Prostate gland (tissue), 2 donors: ENCODE data around the gene ZSCAN16. TPM values are rescaled to one million over a fixed set of nuclear protein-coding genes. Genes with fewer than 3 reads are reported as not detected.

ENCODE experiments used
- DNase-seq: peaks from one replicate; pipeline ENCODE4 v3.0.0-alpha.2; 2019; ENCODE audit warnings: low spot score
- H3K27ac ChIP-seq, 2 donors: fragments of 200-600 bp; sonication (generic); 2 replicates each; pipeline ENCODE4 v1.5.1; 2017 to 2019
- H3K27me3 ChIP-seq: fragments of 200-600 bp; sonication (generic); replicated peaks from 2 replicates; pipeline ENCODE4 v1.5.1; 2019; ENCODE audit not compliant: insufficient read depth
- H3K36me3 ChIP-seq, 2 donors: fragments of 200-600 bp; sonication (generic); 1 replicate in 1 of 2; 2 replicates in 1 of 2; pipeline versions ENCODE4 v1.5.1 to v1.8.1; 2017 to 2019
- H3K4me1 ChIP-seq: fragments of 200-600 bp; sonication (generic); replicated peaks from 2 replicates; pipeline ENCODE4 v1.5.1; 2019
- H3K4me3 ChIP-seq, 2 donors: fragments of 200-600 bp; sonication (generic); 2 replicates each; pipeline ENCODE4 v1.5.1; 2017 to 2019
- H3K9me3 ChIP-seq: fragments of 200-600 bp; sonication (generic); 2 replicates; pipeline ENCODE4 v1.5.1; 2017
- CTCF ChIP-seq, 4 experiments: fragments of 200-600 bp in 2 of 4; fragments of 450-650 bp in 2 of 4; sonication (generic) in 2 of 4; IDR thresholded peaks; 1 replicate in 3 of 4; 2 replicates in 1 of 4; pipeline ENCODE4 v1.5.1; 2016 to 2019; ENCODE audit warnings: antibody characterized with exemption in 4 of 4, mild to moderate bottlenecking in 2 of 4, moderate library complexity in 2 of 4
- POLR2A ChIP-seq: fragments of 450-650 bp; IDR thresholded peaks from one replicate; pipeline ENCODE4 v1.6.1; 2016; ENCODE audit warnings: antibody characterized with exemption, mild to moderate bottlenecking
- POLR2AphosphoS5 ChIP-seq: sonication (generic); formaldehyde crosslinking; IDR thresholded peaks from one replicate; pipeline ENCODE4 v1.6.1; 2017; ENCODE audit warnings: antibody characterized with exemption
- WGBS: methylation state at CpG from one replicate; pipeline ENCODE4 v1.1.5; 2018; 5-methylcytosine and 5-hydroxymethylcytosine counted together
- intact Hi-C: fragments of 100-400 bp; cut with DNase I; formaldehyde crosslinking; loops from one replicate; pipeline ENCODE4 v1.14.2; 2022
- total RNA-seq, 2 donors: library from RNA; depleted of rRNA; stranded (reverse); fragments of >200 nt; gene quantifications; one replicate each; pipeline ENCODE4 v1.1.0, GENCODE V29; 2016

Gene ZSCAN16
- total RNA-seq, 2 donors from 2014 or later, result 5.3 TPM

- peak in 1 of 4 experiments; percentile 4 for TF ChIP-seq CTCF (IDR thresholded peaks at IDR 0.05)
- TF ChIP-seq POLR2A, result no peak
- TF ChIP-seq POLR2AphosphoS5, result peak; percentile 66
- peak within 1 kb of the TSS; percentile 65 to 74 for H3K27ac ChIP-seq
- peak; percentile 73 for DNase-seq
- peaks cover 4% of the 10 kb centered on the region for H3K4me1 ChIP-seq
- WGBS, result 1% methylated on average over 52 of the region's 52 CpGs
- H3K27me3 ChIP-seq, result no peaks in the 10 kb centered on the region
- intact Hi-C loops, result loop anchor here (5.0 kb wide), 1 partner anchor 86 kb away; the partner anchor contains the start of gene ZSCAN9
- H3K36me3 ChIP-seq, result no peaks in the 10 kb centered on the region
- H3K9me3 ChIP-seq, result no peaks in the 10 kb centered on the region
- peak within 1 kb of the TSS; percentile 68 to 72 for H3K4me3 ChIP-seq
Observed at GRCh38 chr6:28141500-28142329, 17.3 kb downstream of the ZSCAN16 start, which contains the start of gene ZKSCAN8. ZKSCAN8 (plus strand) TSS chr6:28141883; CDS start chr6:28148408, 6,525 bp downstream.

- Histone ChIP-seq H3K4me1 (peaks cover 4% of the 10 kb centered on the region), H3K9me3 (no peaks in the 10 kb centered on the region), H3K4me3 (peak overlapping the region; percentile 68 to 72), H3K36me3 (no peaks in the 10 kb centered on the region), H3K27me3 (no peaks in the 10 kb centered on the region), H3K27ac (peak overlapping the region in 1 of 2 donors; percentile 74)
- TF ChIP-seq CTCF (IDR thresholded peaks at IDR 0.05), result no peak
- no peak for TF ChIP-seq POLR2A
- TF ChIP-seq POLR2AphosphoS5, result no peak
- 18% methylated on average over 4 of the region's 4 CpGs for WGBS
- no peak for DNase-seq
- intact Hi-C loops, result loop anchor here (5.0 kb wide), 1 partner anchor 85 kb away; the partner anchor contains the start of gene ZSCAN9
Observed at GRCh38 chr6:28142446-28142845, 18.0 kb downstream of the ZSCAN16 start.

- intact Hi-C loops, result no loop called here
- no peak for TF ChIP-seq POLR2A
- no peak for TF ChIP-seq CTCF (IDR thresholded peaks at IDR 0.05)
- TF ChIP-seq POLR2AphosphoS5, result no peak
- no peaks in the 10 kb centered on the region for H3K27me3 ChIP-seq
- no peak overlapping the region for H3K4me3 ChIP-seq
- DNase-seq, result no peak
- no peaks in the 10 kb centered on the region for H3K9me3 ChIP-seq
- H3K27ac ChIP-seq, result no peak overlapping the region
- H3K4me1 ChIP-seq, result no peaks in the 10 kb centered on the region
- 100% methylated on average over 1 of the region's 1 CpG for WGBS
- H3K36me3 ChIP-seq, result peaks cover 0 to 1% of the 10 kb centered on the region in 2 donors
Observed at GRCh38 chr6:28145231-28145630, 20.8 kb downstream of the ZSCAN16 start.

- Histone ChIP-seq H3K36me3 (peaks cover 6 to 26% of the 10 kb centered on the region in 2 donors), H3K4me1 (no peaks in the 10 kb centered on the region), H3K27me3 (no peaks in the 10 kb centered on the region), H3K4me3 (no peak overlapping the region), H3K9me3 (no peaks in the 10 kb centered on the region), H3K27ac (no peak overlapping the region)
- intact Hi-C loops, result no loop called here
- WGBS, result 95% methylated on average over 2 of the region's 2 CpGs
- DNase-seq, result no peak
- TF ChIP-seq CTCF (IDR thresholded peaks at IDR 0.05) (no peak), POLR2AphosphoS5 (no peak), POLR2A (no peak)
Observed at GRCh38 chr6:28152531-28152930, 28.1 kb downstream of the ZSCAN16 start.

GRCh38 chr6:28153546-28153945 lies 29.1 kb downstream of the ZSCAN16 start:
- TF ChIP-seq CTCF (IDR thresholded peaks at IDR 0.05), result no peak
- H3K4me3 ChIP-seq, result no peak overlapping the region
- H3K9me3 ChIP-seq, result no peaks in the 10 kb centered on the region
- no peak for DNase-seq
- WGBS, result 100% methylated on average over 1 of the region's 1 CpG
- intact Hi-C loops, result no loop called here
- H3K36me3 ChIP-seq, result peaks cover 6 to 26% of the 10 kb centered on the region in 2 donors
- no peaks in the 10 kb centered on the region for H3K4me1 ChIP-seq
- H3K27me3 ChIP-seq, result no peaks in the 10 kb centered on the region
- no peak overlapping the region for H3K27ac ChIP-seq
